CD14-positive monocyte (primary cell): ENCODE data around the gene CFAP221. TPM values are rescaled to one million over a fixed set of nuclear protein-coding genes. Genes with fewer than 3 reads are reported as not detected.

Experiments
- DNase-seq, 3 donors: peaks; one replicate each; pipeline ENCODE4 v3.0.0-alpha.2; 2011 to 2022
- H2AFZ ChIP-seq: 2 replicates; pipeline ENCODE4 v1.6.0; 2012; ENCODE audit warnings: mild to moderate bottlenecking, low read depth, low read length, inconsistent platforms; ENCODE audit not compliant: insufficient read depth, poor library complexity, severe bottlenecking
- H3K27ac ChIP-seq, 2 donors: 1 replicate in 1 of 2; 2 replicates in 1 of 2; pipeline ENCODE4 v1.5.1; 2012 to 2013; ENCODE audit warnings: low read length in 2 of 2, control low read depth in 1 of 2, inconsistent platforms in 1 of 2, low read depth in 1 of 2, mild to moderate bottlenecking in 1 of 2
- H3K27me3 ChIP-seq, 2 donors: one replicate each; pipeline versions ENCODE4 v1.6.0 to v1.6.1; 2011 to 2013; ENCODE audit warnings: low read length in 2 of 2; ENCODE audit not compliant: control insufficient read depth in 2 of 2, insufficient read depth in 2 of 2
- H3K36me3 ChIP-seq, 2 donors: replicated peaks in 1 of 2; 1 replicate in 1 of 2; 2 replicates in 1 of 2; pipeline versions ENCODE4 v1.5.1 to v1.6.1; 2012 to 2013; ENCODE audit warnings: low read length in 2 of 2, control low read depth in 1 of 2, inconsistent platforms in 1 of 2, mild to moderate bottlenecking in 1 of 2; ENCODE audit not compliant: insufficient read depth in 2 of 2, control insufficient read depth in 1 of 2
- H3K4me1 ChIP-seq, 2 donors: 1 replicate in 1 of 2; 2 replicates in 1 of 2; pipeline versions ENCODE4 v1.5.1 to v1.6.1; 2012 to 2013; ENCODE audit warnings: low read length in 2 of 2, control low read depth in 1 of 2, inconsistent platforms in 1 of 2, mild to moderate bottlenecking in 1 of 2, moderate library complexity in 1 of 2; ENCODE audit not compliant: insufficient read depth in 2 of 2, control insufficient read depth in 1 of 2
- H3K4me2 ChIP-seq: replicated peaks from 2 replicates; pipeline ENCODE3; 2012; ENCODE audit warnings: low read length, moderate library complexity, mild to moderate bottlenecking; ENCODE audit not compliant: poor library complexity, severe bottlenecking; ENCODE audit errors: extremely low read depth
- H3K4me3 ChIP-seq, 3 experiments: fragments of 200-600 bp in 1 of 3; sonication (generic) in 1 of 3; replicated peaks in 1 of 3; 1 replicate in 2 of 3; 2 replicates in 1 of 3; pipeline ENCODE4 v1.5.1; 2011 to 2013; ENCODE audit warnings: low read length in 3 of 3, mild to moderate bottlenecking in 3 of 3, control low read depth in 2 of 3, low read depth in 2 of 3, inconsistent platforms in 1 of 3, moderate library complexity in 1 of 3
- H3K79me2 ChIP-seq: 2 replicates; pipeline ENCODE4 v1.6.0; 2012; ENCODE audit warnings: mild to moderate bottlenecking, control low read depth, inconsistent platforms, low read length, moderate library complexity; ENCODE audit not compliant: insufficient read depth
- H3K9ac ChIP-seq: 2 replicates; pipeline ENCODE4 v1.6.0; 2017; ENCODE audit warnings: low read length, mild to moderate bottlenecking; ENCODE audit not compliant: insufficient read depth, poor library complexity, severe bottlenecking
- H3K9me3 ChIP-seq, 2 donors: replicated peaks in 1 of 2; 1 replicate in 1 of 2; 2 replicates in 1 of 2; pipeline versions ENCODE4 v1.5.1 to v1.6.1; 2012 to 2013; ENCODE audit warnings: low read length in 2 of 2, control low read depth in 1 of 2; ENCODE audit not compliant: control insufficient read depth in 1 of 2, insufficient read depth in 1 of 2
- H4K20me1 ChIP-seq: 2 replicates; pipeline ENCODE4 v1.6.0; 2012; ENCODE audit warnings: mild to moderate bottlenecking, low read length, control low read depth, moderate library complexity; ENCODE audit not compliant: insufficient read depth
- H3K27ac Mint-ChIP-seq, 7 donors: one replicate each; pipeline ENCODE4 v1.8.0; 2020; ENCODE audit warnings: mild to moderate bottlenecking in 7 of 7, mixed read lengths in 7 of 7, moderate library complexity in 6 of 7, inconsistent platforms in 2 of 7
- H3K27me3 Mint-ChIP-seq, 3 donors: one replicate each; pipeline ENCODE4 v1.8.0; 2021 to 2022; ENCODE audit warnings: low read depth in 3 of 3, mild to moderate bottlenecking in 3 of 3, mixed read lengths in 3 of 3, moderate library complexity in 3 of 3, inconsistent platforms in 1 of 3
- H3K36me3 Mint-ChIP-seq, 2 donors: one replicate each; pipeline ENCODE4 v1.8.0; 2020; ENCODE audit warnings: mixed read lengths in 2 of 2, inconsistent platforms in 1 of 2, mild to moderate bottlenecking in 1 of 2
- H3K4me1 Mint-ChIP-seq: one replicate; pipeline ENCODE4 v1.8.0; 2020; ENCODE audit warnings: mild to moderate bottlenecking, mixed read lengths
- H3K4me3 Mint-ChIP-seq, 2 donors: one replicate each; pipeline ENCODE4 v1.8.0; 2020; ENCODE audit warnings: mild to moderate bottlenecking in 2 of 2, mixed read lengths in 2 of 2, moderate library complexity in 1 of 2
- H3K9me3 Mint-ChIP-seq, 7 donors: one replicate each; pipeline ENCODE4 v1.8.0; 2020 to 2022; ENCODE audit warnings: mixed read lengths in 7 of 7, mild to moderate bottlenecking in 6 of 7, moderate library complexity in 6 of 7, inconsistent platforms in 2 of 7
- CTCF ChIP-seq: fragments of 200-600 bp; IDR thresholded peaks from one replicate; pipeline ENCODE4 v1.8.0; 2022; ENCODE audit warnings: antibody characterized with exemption, mild to moderate bottlenecking
- WGBS: methylation state at CpG from one replicate; pipeline ENCODE4 v1.1.5; 2013; ENCODE audit warnings: missing lambda C conversion rate; ENCODE audit not compliant: insufficient coverage; 5-methylcytosine and 5-hydroxymethylcytosine counted together
- intact Hi-C, 2 donors: fragments of 100-400 bp; cut with micrococcal nuclease; formaldehyde crosslinking; loops; one replicate each; pipeline versions ENCODE4 v1.15.0 to v1.15.1; 2023
- polyA plus RNA-seq, 3 donors: library from polyadenylated mRNA; depleted of rRNA in 1 of 3; unstranded in 2 of 3; stranded (reverse) in 1 of 3; fragments of 300-500 nt in 2 of 3; fragments of >200 nt in 1 of 3; fragmentation: Illumina TruSeq in 2 of 3; gene quantifications; 1 replicate in 2 of 3; 2 replicates in 1 of 3; pipeline ENCODE4 v1.2.3, GENCODE V29; 2012 to 2021

CFAP221 gene
- polyA plus RNA-seq, 3 donors, result not detected

GRCh38 chr2:119641562-119642258 lies 97.5 kb downstream of the CFAP221 start:
- Histone ChIP-seq H3K79me2 (no peaks in the 10 kb centered on the region), H3K9ac (no peak overlapping the region), H4K20me1 (no peaks in the 10 kb centered on the region), H3K4me2 (no peak overlapping the region), H3K4me1 (peaks cover 3 to 7% of the 10 kb centered on the region in 2 donors), H3K9me3 (no peaks in the 10 kb centered on the region), H3K4me3 (no peak overlapping the region), H3K27me3 (no peaks in the 10 kb centered on the region), H3K36me3 (no peaks in the 10 kb centered on the region), H3K27ac (no peak overlapping the region), H2AFZ (peak overlapping the region; percentile 21)
- WGBS, result 3% methylated on average over 5 of the region's 17 CpGs
- peaks cover 0 to 2% (median 0%) of the 10 kb centered on the region in 7 donors for H3K9me3 Mint-ChIP-seq
- peak; percentile 56 to 73 (median 60) for DNase-seq
- no peak overlapping the region for H3K4me3 Mint-ChIP-seq
- peaks cover 0 to 3% (median 1%) of the 10 kb centered on the region in 3 donors for H3K27me3 Mint-ChIP-seq
- TF ChIP-seq CTCF, result peak; percentile 88
- H3K4me1 Mint-ChIP-seq, result peaks cover 8% of the 10 kb centered on the region
- intact Hi-C loops, result loop anchor here in 1 of 2 donors (5.0 kb wide), 1 partner anchor 1041 kb away; no protein-coding TSS in a partner anchor
- no peaks in the 10 kb centered on the region for H3K36me3 Mint-ChIP-seq
- H3K27ac Mint-ChIP-seq, result peak overlapping the region in 1 of 7 donors; percentile 15

GRCh38 chr2:119644186-119644585 lies 99.9 kb downstream of the CFAP221 start:
- H3K36me3 Mint-ChIP-seq, result no peaks in the 10 kb centered on the region
- Histone ChIP-seq H4K20me1 (no peaks in the 10 kb centered on the region), H3K36me3 (no peaks in the 10 kb centered on the region), H3K27ac (no peak overlapping the region), H3K27me3 (no peaks in the 10 kb centered on the region), H3K79me2 (no peaks in the 10 kb centered on the region), H3K4me2 (no peak overlapping the region), H3K9me3 (peaks cover 0 to 4% of the 10 kb centered on the region in 2 donors), H2AFZ (no peak overlapping the region), H3K4me3 (no peak overlapping the region), H3K9ac (no peak overlapping the region), H3K4me1 (peaks cover 3 to 15% of the 10 kb centered on the region in 2 donors)
- peaks cover 0 to 6% (median 2%) of the 10 kb centered on the region in 7 donors for H3K9me3 Mint-ChIP-seq
- DNase-seq, result no peak
- WGBS, result no CpG with 5 or more reads among the region's 3 CpGs
- H3K4me3 Mint-ChIP-seq, result no peak overlapping the region
- H3K27me3 Mint-ChIP-seq, result peaks cover 0 to under 1% (median 0%) of the 10 kb centered on the region in 3 donors
- no peak overlapping the region for H3K27ac Mint-ChIP-seq
- no peak for TF ChIP-seq CTCF
- intact Hi-C loops, result loop anchor here in 1 of 2 donors (5.0 kb wide), 1 partner anchor 1038 kb away; no protein-coding TSS in a partner anchor
- peaks cover 19% of the 10 kb centered on the region for H3K4me1 Mint-ChIP-seq
